Esophagus (tissue), 2 donors: ENCODE results near the gene TICAM1. TPM values are rescaled to one million over a fixed set of nuclear protein-coding genes. Genes with fewer than 3 reads are reported as not detected.
A peak's percentile ranks its signal among the peaks of the same experiment; 100 is the strongest.
"Not testable (repeated sequence)": the region's sequence is repeated elsewhere in the genome, so short reads cannot be mapped to it uniquely, and the experiment has no call there.

Experiments used
- H3K27ac ChIP-seq, 2 donors: one replicate each; pipeline ENCODE4 v1.5.1; 2013; ENCODE audit warnings: low read depth in 2 of 2, mild to moderate bottlenecking in 2 of 2, inconsistent platforms in 1 of 2, low read length in 1 of 2, moderate library complexity in 1 of 2
- H3K27me3 ChIP-seq, 2 donors: one replicate each; pipeline ENCODE4 v1.6.1; 2013; ENCODE audit warnings: low read length in 2 of 2, control low read depth in 1 of 2, mild to moderate bottlenecking in 1 of 2; ENCODE audit not compliant: insufficient read depth in 2 of 2, control insufficient read depth in 1 of 2
- H3K36me3 ChIP-seq, 2 donors: one replicate each; pipeline ENCODE4 v1.6.1; 2013; ENCODE audit warnings: low read length in 1 of 2; ENCODE audit not compliant: control insufficient read depth in 2 of 2, insufficient read depth in 2 of 2
- H3K4me1 ChIP-seq, 2 donors: one replicate each; pipeline ENCODE4 v1.6.1; 2013; ENCODE audit warnings: low read length in 1 of 2; ENCODE audit not compliant: control insufficient read depth in 2 of 2, insufficient read depth in 2 of 2
- H3K4me3 ChIP-seq, 2 donors: one replicate each; pipeline ENCODE4 v1.5.1; 2013; ENCODE audit warnings: low read length in 2 of 2, mild to moderate bottlenecking in 2 of 2, low read depth in 1 of 2, moderate library complexity in 1 of 2
- H3K9me3 ChIP-seq, 2 donors: one replicate each; pipeline ENCODE4 v1.6.1; 2013; ENCODE audit warnings: mild to moderate bottlenecking in 2 of 2, low read depth in 1 of 2, low read length in 1 of 2, moderate library complexity in 1 of 2; ENCODE audit not compliant: control insufficient read depth in 2 of 2, insufficient read depth in 1 of 2
- WGBS, 2 donors: extraction: QIAGEN DNeasy Blood & Tissue Kit; methylation state at CpG; one replicate each; pipeline ENCODE4 v1.1.7; 2013; 5-methylcytosine and 5-hydroxymethylcytosine counted together
- polyA plus RNA-seq, 2 donors: library from polyadenylated mRNA; stranded (reverse); fragments of 200-250 nt; gene quantifications; one replicate each; pipeline ENCODE4 v1.2.3, GENCODE V29; 2013
- donor health status: healthy with polysubstance abuse.
- donor health status: Bipolar disorder and iron deficiency.

The TICAM1 gene
- polyA plus RNA-seq, 2 donors, result 40.8 to 50.4 TPM

DNA sequence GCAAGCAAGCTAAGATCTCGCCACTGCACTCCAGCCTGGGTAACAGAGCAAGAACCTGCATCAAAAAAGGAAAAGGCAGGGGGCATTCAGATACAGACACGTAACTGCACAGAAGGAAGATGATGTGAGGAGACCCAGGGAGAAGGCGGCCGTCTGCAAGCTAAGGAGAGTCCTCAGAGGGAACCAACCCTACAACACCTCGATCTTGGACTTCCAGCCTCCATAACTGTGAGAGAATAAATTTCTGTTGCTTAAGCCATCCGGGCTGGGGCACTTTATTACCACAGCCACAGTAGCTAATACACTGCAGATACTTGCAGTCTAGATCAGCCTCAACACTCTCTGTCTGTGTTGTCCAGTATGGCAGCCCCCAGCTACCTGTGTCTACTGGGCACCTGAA is 7.9 kb downstream of the TICAM1 start:
- WGBS, 2 donors, result 84 to 97% methylated on average over 6 of the region's 6 CpGs
- no peaks in the 10 kb centered on the region for H3K4me1 ChIP-seq
- H3K4me3 ChIP-seq, result no peak overlapping the region
- H3K36me3 ChIP-seq, result peaks cover 0 to 5% of the 10 kb centered on the region in 2 donors
- no peak overlapping the region for H3K27ac ChIP-seq
- no peaks in the 10 kb centered on the region for H3K9me3 ChIP-seq
- H3K27me3 ChIP-seq, result no peaks in the 10 kb centered on the region

DNA sequence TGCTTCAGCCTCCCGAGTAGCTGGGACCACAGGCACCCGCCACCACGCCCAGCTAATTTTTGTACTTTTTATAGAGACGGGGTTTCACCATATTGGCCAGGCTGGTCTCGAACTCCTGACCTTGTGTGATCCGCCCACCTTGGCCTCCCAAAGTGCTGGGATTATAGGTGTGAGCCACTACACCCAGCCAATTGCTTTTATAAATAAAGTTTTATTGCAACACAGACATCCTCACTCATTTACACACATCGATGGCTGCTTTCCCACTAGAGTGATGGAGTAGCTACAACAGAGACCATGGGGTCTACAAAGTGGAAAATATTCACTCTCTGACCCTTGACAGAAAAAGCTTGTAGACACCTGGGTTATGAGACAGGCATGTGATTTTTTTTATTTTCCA is 9.2 kb downstream of the TICAM1 start:
- H3K27me3 ChIP-seq, H3K9me3 ChIP-seq, H3K4me1 ChIP-seq, H3K4me3 ChIP-seq, H3K27ac ChIP-seq: not testable (repeated sequence)
- peaks cover 5 to 16% of the 10 kb centered on the region in 2 donors for H3K36me3 ChIP-seq
- WGBS, 2 donors, result 97% methylated on average over 7 of the region's 7 CpGs

DNA sequence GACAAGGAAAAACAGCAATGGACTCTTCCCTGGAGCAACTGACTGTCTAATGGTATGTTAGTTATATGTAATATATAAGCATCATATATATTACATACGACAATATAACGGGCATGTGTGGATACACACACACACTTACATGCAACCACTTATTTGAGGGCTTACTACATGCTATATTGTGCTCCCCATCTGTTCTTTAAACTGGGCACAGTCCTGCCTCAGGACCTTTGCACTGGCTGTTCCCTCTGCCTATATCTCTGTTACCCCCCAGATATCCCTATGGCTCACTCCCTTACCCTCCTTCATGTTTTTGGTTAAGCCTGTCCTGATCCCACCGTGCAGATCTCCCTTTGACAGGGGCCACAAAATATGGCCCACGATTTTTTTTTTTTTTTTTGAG is 10.2 kb downstream of the TICAM1 start:
- Histone ChIP-seq H3K36me3 (peaks cover 11 to 23% of the 10 kb centered on the region in 2 donors), H3K27me3 (no peaks in the 10 kb centered on the region), H3K4me3 (no peak overlapping the region), H3K9me3 (no peaks in the 10 kb centered on the region), H3K27ac (no peak overlapping the region), H3K4me1 (peaks cover 0 to 2% of the 10 kb centered on the region in 2 donors)
- whole genome bisulfite sequencing, 2 donors, result 81 to 94% methylated on average over 4 of the region's 4 CpGs

DNA sequence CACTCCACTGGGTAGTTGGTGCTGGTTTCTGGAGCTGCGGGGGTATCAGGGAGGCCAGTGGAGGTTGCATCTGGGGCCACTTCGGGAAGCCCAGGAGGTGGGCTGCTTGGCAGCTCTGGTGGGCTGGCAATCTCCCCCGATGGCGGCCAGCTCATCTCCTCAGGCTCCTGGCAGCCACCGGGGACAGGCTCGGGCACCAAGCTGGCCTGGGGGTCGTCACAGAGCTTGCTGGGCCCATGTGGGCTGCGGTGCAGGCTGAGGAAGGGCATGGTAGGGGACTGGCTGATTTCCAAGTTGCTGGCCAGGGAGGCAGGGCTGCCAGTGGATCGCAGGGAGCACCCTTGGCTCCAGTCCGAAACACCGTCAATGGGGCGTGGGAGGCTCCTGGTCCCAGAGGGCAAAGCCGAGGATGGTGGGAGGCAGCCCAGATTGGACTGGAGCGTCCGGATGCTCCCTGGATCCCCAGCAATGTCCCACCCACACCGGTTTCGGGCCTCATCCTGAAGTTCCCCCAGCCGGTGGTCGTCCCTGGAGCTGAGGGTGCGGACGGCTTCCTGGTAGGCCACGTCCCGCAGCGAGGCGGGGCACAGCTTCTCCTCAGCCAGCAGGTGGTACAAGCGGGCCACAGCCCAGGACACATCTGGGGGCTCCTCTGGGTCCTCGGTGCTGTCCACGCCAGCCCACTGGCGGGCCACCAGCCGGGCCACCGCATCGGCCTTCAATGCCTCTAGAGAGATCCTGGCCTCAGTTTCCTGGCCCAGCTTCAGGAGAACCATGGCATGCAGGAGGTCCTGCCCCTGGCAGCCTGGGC is 13.8 kb downstream of the TICAM1 start:
- 85 to 90% methylated on average over 32 of the region's 32 CpGs for WGBS, 2 donors
- no peaks in the 10 kb centered on the region for H3K9me3 ChIP-seq
- no peak overlapping the region for H3K4me3 ChIP-seq
- no peaks in the 10 kb centered on the region for H3K27me3 ChIP-seq
- H3K27ac ChIP-seq, result no peak overlapping the region
- peaks cover 0 to 7% of the 10 kb centered on the region in 2 donors for H3K4me1 ChIP-seq
- H3K36me3 ChIP-seq, result peaks cover 11 to 27% of the 10 kb centered on the region in 2 donors

DNA sequence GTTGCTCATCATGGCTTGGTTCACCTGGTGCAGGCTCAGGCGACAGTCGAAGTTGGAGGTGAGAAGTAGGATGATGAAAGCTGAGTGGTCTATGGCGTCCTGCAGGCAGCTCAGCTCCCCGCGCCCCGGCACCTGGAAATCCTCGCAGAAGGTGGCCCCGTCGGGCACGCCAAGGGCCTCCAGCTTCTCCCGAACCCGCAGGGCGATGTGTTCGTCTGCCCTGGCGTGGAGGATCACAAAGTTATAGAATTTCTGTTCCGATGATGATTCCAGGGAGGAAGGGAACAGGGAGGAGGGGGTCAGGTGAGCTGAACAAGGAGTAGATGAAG is 14.6 kb downstream of the TICAM1 start:
- WGBS, 2 donors, result 92 to 93% methylated on average over 16 of the region's 16 CpGs
- H3K4me3 ChIP-seq, result no peak overlapping the region
- H3K4me1 ChIP-seq, result peaks cover 0 to 7% of the 10 kb centered on the region in 2 donors
- peaks cover 11 to 27% of the 10 kb centered on the region in 2 donors for H3K36me3 ChIP-seq
- no peaks in the 10 kb centered on the region for H3K9me3 ChIP-seq
- no peaks in the 10 kb centered on the region for H3K27me3 ChIP-seq
- no peak overlapping the region for H3K27ac ChIP-seq

DNA sequence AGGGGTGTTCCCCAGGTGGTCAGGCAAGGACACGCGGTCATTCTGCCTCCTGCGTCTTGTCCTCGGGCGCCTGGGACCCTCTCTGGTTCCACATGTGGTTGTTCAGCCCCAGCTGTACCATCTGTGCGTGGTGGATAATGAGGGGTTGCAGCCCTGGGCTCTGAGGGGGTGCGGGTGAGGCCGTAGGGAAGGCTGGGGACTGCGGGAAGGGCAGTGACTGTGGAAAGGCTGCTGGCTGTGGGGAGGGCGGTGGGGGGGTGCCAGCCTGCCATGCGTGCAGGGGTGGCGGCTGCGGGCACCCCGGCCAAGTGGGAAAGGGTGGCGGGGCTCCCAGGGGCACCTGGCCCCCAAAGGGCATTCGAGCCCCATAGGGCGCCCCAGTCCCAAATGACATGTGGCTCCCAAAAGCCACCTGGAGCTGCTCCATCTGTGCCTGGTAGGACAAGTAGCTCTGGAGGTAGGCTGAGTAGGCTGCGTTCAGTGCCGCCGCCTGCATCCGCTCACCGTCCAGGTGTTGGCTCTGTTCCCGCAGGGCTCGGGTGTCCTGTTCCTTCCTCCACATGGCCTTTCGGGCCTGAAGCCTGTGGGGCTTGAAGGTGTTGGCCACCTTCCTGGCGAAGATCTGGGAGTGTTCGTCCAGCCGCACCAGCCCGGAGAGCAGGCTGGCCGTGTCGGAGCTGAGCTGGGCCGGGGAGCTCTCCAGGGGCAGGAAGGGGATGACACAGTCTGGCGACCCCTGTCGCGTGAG is 15.1 kb downstream of the TICAM1 start:
- Histone ChIP-seq H3K9me3 (no peaks in the 10 kb centered on the region), H3K4me3 (no peak overlapping the region), H3K4me1 (peaks cover 2 to 7% of the 10 kb centered on the region in 2 donors), H3K27ac (peak overlapping the region in 1 of 2 donors; percentile 15), H3K27me3 (no peaks in the 10 kb centered on the region), H3K36me3 (peaks cover 11 to 27% of the 10 kb centered on the region in 2 donors)
- 92 to 95% methylated on average over 35 of the region's 35 CpGs for WGBS, 2 donors

DNA sequence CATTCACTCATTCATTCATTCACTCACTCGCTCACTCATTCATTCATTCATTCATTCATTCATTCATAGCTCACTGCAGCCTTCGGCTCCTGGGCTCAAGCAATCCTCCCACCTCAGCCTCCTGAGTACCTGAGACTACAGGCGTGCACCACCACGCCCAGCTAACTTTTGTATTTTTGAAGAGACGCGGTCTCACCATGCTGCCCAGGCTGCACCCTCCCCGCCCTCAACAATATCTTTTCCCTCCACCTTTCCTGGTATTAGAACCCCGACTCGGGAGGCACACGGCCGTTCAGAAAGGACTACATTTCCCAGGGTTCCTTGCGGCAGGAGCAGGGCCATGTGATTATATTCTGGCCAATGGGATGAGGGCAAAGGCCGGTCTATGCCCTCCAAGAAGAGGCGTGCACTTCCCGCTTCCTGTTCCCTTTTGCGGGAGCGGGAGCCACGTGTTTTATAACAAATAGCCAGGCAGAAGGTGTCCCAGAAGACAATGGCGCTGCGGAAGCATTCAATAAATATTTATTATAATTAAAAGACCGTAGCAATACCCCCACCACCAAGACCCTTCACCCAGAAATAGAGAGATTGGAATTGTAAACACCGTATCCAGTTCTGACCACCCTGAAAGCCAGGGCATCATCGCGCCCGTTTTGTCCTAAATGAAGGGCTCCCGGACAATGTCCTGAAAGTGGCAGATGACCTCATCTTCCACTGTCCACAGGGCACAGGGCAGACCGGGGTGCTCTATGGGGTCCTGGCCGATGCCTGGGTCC is 15.9 kb downstream of the TICAM1 start:
- 30 to 31% methylated on average over 28 of the region's 28 CpGs for WGBS, 2 donors
- H3K4me1 ChIP-seq, result peaks cover 2 to 7% of the 10 kb centered on the region in 2 donors
- peaks cover 11 to 27% of the 10 kb centered on the region in 2 donors for H3K36me3 ChIP-seq
- no peak overlapping the region for H3K4me3 ChIP-seq
- no peaks in the 10 kb centered on the region for H3K9me3 ChIP-seq
- H3K27ac ChIP-seq, result peak overlapping the region in 1 of 2 donors; percentile 15
- no peaks in the 10 kb centered on the region for H3K27me3 ChIP-seq

DNA sequence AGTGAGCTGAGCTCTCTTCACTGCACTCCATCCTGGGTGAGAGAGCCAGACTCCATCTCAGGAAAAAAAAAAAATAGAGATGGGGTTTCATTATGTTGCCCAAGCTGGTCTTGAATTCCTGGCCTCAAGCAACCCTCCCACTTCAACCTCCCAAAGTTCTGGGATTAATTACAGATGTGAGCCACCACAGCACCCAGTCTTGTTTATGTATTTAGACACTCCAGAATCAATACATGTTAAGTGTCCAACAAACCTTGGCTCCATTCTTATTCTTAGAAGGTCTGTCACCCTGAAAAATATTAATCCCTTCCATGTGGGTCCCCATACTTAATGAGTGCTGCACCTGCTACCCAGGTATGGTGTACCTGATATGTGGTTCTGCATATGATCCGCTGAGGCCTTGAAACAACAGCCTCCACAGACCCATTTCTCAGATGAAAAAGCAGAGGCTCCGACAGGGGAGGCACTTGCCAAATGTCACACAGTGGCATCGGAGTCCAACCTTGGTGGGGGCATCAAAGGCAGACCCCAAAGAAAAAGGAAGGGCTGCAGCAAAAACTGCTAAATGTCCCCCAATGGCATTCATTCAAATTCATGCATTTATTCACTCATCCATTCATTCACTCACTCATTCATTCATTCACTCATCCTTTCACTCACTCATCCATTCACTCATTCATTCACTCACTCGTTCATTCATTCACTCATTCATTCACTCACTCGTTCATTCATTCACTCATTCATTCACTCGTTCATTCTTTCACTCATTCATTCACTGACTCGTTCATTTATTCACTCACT is 16.7 kb downstream of the TICAM1 start:
- WGBS, 2 donors, result 70 to 75% methylated on average over 7 of the region's 7 CpGs

More for the DNA sequence above, 16.7 kb downstream of the TICAM1 start:
- H3K9me3 ChIP-seq, result no peaks in the 10 kb centered on the region
- no peak overlapping the region for H3K27ac ChIP-seq
- H3K4me1 ChIP-seq, result peaks cover 2 to 7% of the 10 kb centered on the region in 2 donors
- peaks cover 11 to 27% of the 10 kb centered on the region in 2 donors for H3K36me3 ChIP-seq
- H3K4me3 ChIP-seq, result no peak overlapping the region
- no peaks in the 10 kb centered on the region for H3K27me3 ChIP-seq
